Neural cell (in vitro differentiated cells): ENCODE data around the gene DYNLT4. TPM values are rescaled to one million over a fixed set of nuclear protein-coding genes. Genes with fewer than 3 reads are reported as not detected.
"Not testable (repeated sequence)": the region's sequence is repeated elsewhere in the genome, so short reads cannot be mapped to it uniquely, and the experiment has no call there.

ENCODE experiments used
- H2AFZ ChIP-seq: fragments of 200-600, 300-800 bp; sonication (generic), shearing (Covaris generic); 2 replicates; pipeline ENCODE4 v1.6.0; 2014; ENCODE audit warnings: low read depth, mild to moderate bottlenecking, antibody characterized with exemption, low read length, moderate library complexity
- H3F3A ChIP-seq: fragments of 200-600 bp; shearing (Covaris generic); 2 replicates; pipeline ENCODE4 v1.6.1; 2016; ENCODE audit warnings: mild to moderate bottlenecking, moderate library complexity, mixed read lengths, antibody characterized with exemption, low read length; ENCODE audit not compliant: insufficient read depth, poor library complexity, severe bottlenecking
- H3K27ac ChIP-seq: fragments of 200-600, 300-800 bp; sonication (generic), shearing (Covaris generic); 2 replicates; pipeline ENCODE4 v1.5.1; 2014; ENCODE audit warnings: mild to moderate bottlenecking, low read length, moderate library complexity
- H3K27me3 ChIP-seq: fragments of 300-800, 200-600 bp; sonication (generic), shearing (Covaris generic); 2 replicates; pipeline ENCODE4 v1.6.0; 2014; ENCODE audit warnings: mild to moderate bottlenecking, low read depth, low read length, moderate library complexity; ENCODE audit not compliant: insufficient read depth
- H3K36me3 ChIP-seq: fragments of 300-800, 200-600 bp; sonication (generic), shearing (Covaris generic); 2 replicates; pipeline ENCODE4 v1.5.1; 2014; ENCODE audit warnings: mild to moderate bottlenecking, antibody characterized with exemption, low read length, moderate library complexity; ENCODE audit not compliant: insufficient read depth
- H3K4me2 ChIP-seq: fragments of 300-800, 200-600 bp; sonication (generic), shearing (Covaris generic); 2 replicates; pipeline ENCODE4 v1.6.0; 2014; ENCODE audit warnings: mild to moderate bottlenecking, low read length
- H3K4me3 ChIP-seq: fragments of 300-800, 200-600 bp; sonication (generic), shearing (Covaris generic); 2 replicates; pipeline ENCODE4 v1.5.1; 2014; ENCODE audit warnings: mild to moderate bottlenecking, low read length, moderate library complexity
- H3K79me2 ChIP-seq: fragments of 200-600 bp; shearing (Covaris generic); replicated peaks from 2 replicates; pipeline ENCODE4 v1.6.0; 2014; ENCODE audit warnings: mild to moderate bottlenecking, low read length, moderate library complexity; ENCODE audit not compliant: insufficient read depth
- H3K9ac ChIP-seq: fragments of 300-800, 200-600 bp; sonication (generic), shearing (Covaris generic); 2 replicates; pipeline ENCODE4 v1.6.1; 2016; ENCODE audit warnings: mild to moderate bottlenecking, low read length, mixed read lengths
- H3K9me2 ChIP-seq: fragments of 200-600 bp; shearing (Covaris generic); 2 replicates; pipeline ENCODE4 v1.6.1; 2016; ENCODE audit warnings: mild to moderate bottlenecking, low read length, mixed read lengths; ENCODE audit not compliant: insufficient read depth
- H3K9me3 ChIP-seq: fragments of 200-600, 300-800 bp; sonication (generic), shearing (Covaris generic); 2 replicates; pipeline ENCODE4 v1.6.1; 2016; ENCODE audit warnings: mild to moderate bottlenecking, mixed run types, low read length, moderate library complexity, mixed read lengths
- H4K20me1 ChIP-seq: fragments of 200-600 bp; shearing (Covaris generic); 2 replicates; pipeline ENCODE4 v1.6.1; 2016; ENCODE audit warnings: mild to moderate bottlenecking, mixed run types; ENCODE audit not compliant: insufficient read depth
- CTCF ChIP-seq: fragments of 450-650 bp; IDR thresholded peaks from 2 replicates; pipeline ENCODE4 v1.5.1; 2014; ENCODE audit warnings: antibody characterized with exemption, mild to moderate bottlenecking, moderate library complexity; ENCODE audit not compliant: poor library complexity, severe bottlenecking
- EP300 ChIP-seq: fragments of 450-650 bp; conservative IDR thresholded peaks from 2 replicates; pipeline ENCODE4 v1.6.1; 2014; ENCODE audit warnings: antibody characterized with exemption, mild to moderate bottlenecking, moderate library complexity; ENCODE audit not compliant: poor library complexity, severe bottlenecking
- EZH2 ChIP-seq: fragments of 200-600, 300-800 bp; shearing (Covaris generic), sonication (generic); IDR thresholded peaks from 2 replicates; pipeline ENCODE4 v1.6.1; 2014; ENCODE audit warnings: antibody characterized with exemption, low read length, borderline replicate concordance, mild to moderate bottlenecking; ENCODE audit not compliant: insufficient read depth, poor library complexity, severe bottlenecking
- MXI1 ChIP-seq: fragments of 450-650 bp; conservative IDR thresholded peaks from 2 replicates; pipeline ENCODE4 v1.6.1; 2014; ENCODE audit warnings: antibody characterized with exemption, mild to moderate bottlenecking; ENCODE audit not compliant: poor library complexity, severe bottlenecking
- REST ChIP-seq: IDR thresholded peaks from 2 replicates; pipeline ENCODE4 v1.6.1; 2012; ENCODE audit warnings: borderline replicate concordance
- SMC3 ChIP-seq: fragments of 450-650 bp; conservative IDR thresholded peaks from 2 replicates; pipeline ENCODE4 v1.6.1; 2014; ENCODE audit warnings: antibody characterized with exemption, mild to moderate bottlenecking, moderate library complexity; ENCODE audit not compliant: poor library complexity
- polyA plus RNA-seq: library from polyadenylated mRNA; depleted of rRNA; stranded (reverse); fragments of >200 nt; gene quantifications from 2 replicates; pipeline ENCODE4 v1.2.3, GENCODE V29; 2014

Gene DYNLT4
- polyA plus RNA-seq, 1 donor from 2014 or later = not detected

GRCh38 chr1:44812822-44813543, 5.8 kb upstream of the DYNLT4 start:
- TF ChIP-seq EP300 = no peak
- no peak for TF ChIP-seq EZH2
- TF ChIP-seq CTCF = no peak
- no peak for TF ChIP-seq REST
- no peak for TF ChIP-seq SMC3
- no peak for TF ChIP-seq MXI1

GRCh38 chr1:44811234-44811633, 4.1 kb upstream of the DYNLT4 start:
- no peak for TF ChIP-seq MXI1
- no peaks in the 10 kb centered on the region for H3F3A ChIP-seq
- H3K4me2 ChIP-seq = no peak overlapping the region
- no peaks in the 10 kb centered on the region for H3K79me2 ChIP-seq
- no peak overlapping the region for H3K9ac ChIP-seq
- no peaks in the 10 kb centered on the region for H3K9me3 ChIP-seq
- H3K27ac ChIP-seq = no peak overlapping the region
- no peaks in the 10 kb centered on the region for H4K20me1 ChIP-seq
- H3K4me3 ChIP-seq = no peak overlapping the region
- H2AFZ ChIP-seq = no peak overlapping the region
- no peaks in the 10 kb centered on the region for H3K36me3 ChIP-seq
- no peaks in the 10 kb centered on the region for H3K9me2 ChIP-seq
- no peaks in the 10 kb centered on the region for H3K27me3 ChIP-seq

More at GRCh38 chr1:44812822-44813543, 5.8 kb upstream of the DYNLT4 start:
- Histone ChIP-seq H3K4me2 (no peak overlapping the region), H3K79me2 (no peaks in the 10 kb centered on the region), H3K9me2 (no peaks in the 10 kb centered on the region), H2AFZ (no peak overlapping the region), H3F3A (no peaks in the 10 kb centered on the region), H4K20me1 (no peaks in the 10 kb centered on the region), H3K4me3 (peak overlapping the region; percentile 59), H3K9ac (no peak overlapping the region), H3K9me3 (no peaks in the 10 kb centered on the region), H3K36me3 (no peaks in the 10 kb centered on the region), H3K27me3 (no peaks in the 10 kb centered on the region), H3K27ac (no peak overlapping the region)

- H3K79me2 ChIP-seq, H3K9me3 ChIP-seq, H3K27me3 ChIP-seq, H4K20me1 ChIP-seq, H3K9ac ChIP-seq, H3K27ac ChIP-seq, H2AFZ ChIP-seq, H3K4me2 ChIP-seq, H3F3A ChIP-seq, H3K36me3 ChIP-seq, H3K4me3 ChIP-seq, H3K9me2 ChIP-seq: not testable (repeated sequence)
Observed at GRCh38 chr1:44810762-44811105, 3.6 kb upstream of the DYNLT4 start.
